HG03520 (cell line): ENCODE data around the gene TJAP1.

ENCODE experiments used
- ATAC-seq: cut with Tn5 transposase; IDR thresholded peaks from one replicate; pipeline ENCODE4 v1.9.1; 2021; ENCODE audit warnings: mild to moderate bottlenecking, moderate library complexity; ENCODE audit not compliant: unreplicated experiment

TJAP1 gene

DNA sequence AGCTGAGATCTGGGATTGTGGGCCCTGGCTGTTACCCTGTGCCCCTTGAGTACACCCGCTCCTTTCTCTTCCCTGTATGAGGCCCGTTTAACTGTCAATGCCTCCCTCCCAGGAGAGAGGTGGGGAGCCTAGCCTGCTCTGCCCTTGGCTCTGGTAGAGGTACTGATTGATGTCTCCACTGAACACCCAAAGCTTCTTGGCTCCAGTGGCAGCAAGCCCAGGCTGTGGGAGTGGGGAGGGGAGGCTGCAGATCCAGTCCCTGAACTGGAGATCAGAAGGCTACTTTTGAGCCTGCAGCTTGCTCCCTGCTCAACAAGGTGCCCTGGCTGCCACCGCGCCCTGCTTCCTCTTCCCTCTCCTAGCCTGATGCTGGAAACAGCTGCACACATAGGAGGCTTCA, 25.3 kb downstream of the TJAP1 start:
- no peak for ATAC-seq

DNA sequence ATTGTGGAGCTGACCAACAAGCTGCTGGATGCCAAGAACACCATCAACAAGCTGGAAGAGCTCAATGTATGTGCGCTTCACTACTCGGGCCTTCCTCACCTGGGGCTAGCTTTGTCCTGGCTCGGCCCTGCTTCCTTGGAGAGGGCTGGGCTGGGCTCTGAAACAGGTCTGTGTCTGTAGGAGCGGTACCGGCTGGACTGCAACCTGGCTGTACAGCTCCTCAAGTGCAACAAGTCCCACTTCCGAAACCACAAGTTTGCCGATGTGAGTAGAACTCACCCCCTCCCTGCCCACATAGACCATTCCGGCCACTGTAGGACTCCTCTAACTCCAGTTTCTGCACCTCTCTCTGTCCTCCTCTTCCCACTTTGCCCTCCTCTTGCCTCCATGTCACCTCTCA, 26.1 kb downstream of the TJAP1 start:
- no peak for ATAC-seq

DNA sequence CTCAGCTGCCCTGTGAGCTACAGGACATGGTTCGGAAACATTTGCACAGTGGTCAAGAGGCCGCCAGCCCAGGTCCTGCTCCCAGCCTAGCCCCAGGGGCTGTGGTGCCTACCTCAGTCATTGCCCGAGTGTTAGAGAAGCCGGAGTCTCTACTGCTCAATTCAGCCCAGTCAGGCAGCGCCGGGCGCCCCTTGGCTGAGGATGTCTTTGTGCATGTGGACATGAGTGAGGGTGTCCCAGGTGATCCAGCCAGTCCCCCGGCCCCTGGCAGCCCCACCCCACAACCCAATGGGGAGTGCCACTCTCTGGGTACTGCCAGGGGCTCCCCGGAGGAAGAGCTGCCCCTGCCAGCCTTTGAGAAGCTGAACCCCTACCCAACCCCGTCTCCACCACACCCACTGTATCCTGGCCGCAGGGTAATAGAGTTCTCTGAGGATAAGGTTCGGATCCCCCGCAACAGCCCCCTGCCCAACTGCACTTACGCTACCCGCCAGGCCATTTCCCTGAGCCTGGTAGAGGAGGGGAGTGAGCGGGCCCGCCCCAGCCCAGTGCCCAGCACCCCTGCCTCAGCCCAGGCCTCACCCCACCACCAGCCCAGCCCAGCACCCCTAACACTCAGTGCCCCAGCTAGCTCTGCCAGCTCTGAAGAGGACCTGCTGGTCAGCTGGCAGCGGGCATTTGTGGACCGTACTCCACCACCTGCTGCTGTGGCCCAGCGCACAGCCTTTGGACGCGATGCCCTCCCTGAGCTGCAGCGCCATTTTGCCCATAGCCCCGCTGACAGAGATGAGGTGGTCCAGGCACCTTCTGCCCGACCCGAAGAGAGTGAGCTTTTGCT, 27.6 kb downstream of the TJAP1 start:
- ATAC-seq, result no peak

DNA sequence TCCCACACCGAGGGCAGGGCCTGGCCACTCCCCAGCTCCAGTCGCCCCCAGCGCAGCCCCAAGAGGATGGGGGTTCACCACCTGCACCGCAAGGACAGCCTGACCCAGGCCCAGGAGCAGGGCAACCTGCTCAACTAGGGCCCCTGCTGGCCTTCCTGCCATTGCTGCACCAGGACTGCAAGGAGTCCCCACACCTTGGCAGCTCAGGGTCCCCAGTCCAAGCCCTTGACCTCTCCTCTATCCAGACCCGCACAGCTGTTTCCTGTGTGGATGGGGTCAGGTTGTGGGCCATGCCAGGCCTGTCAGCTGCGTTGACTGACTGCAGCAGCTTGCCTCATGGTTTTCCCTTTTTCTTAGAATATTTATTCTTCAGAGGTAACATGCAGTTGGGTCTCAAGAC, 28.3 kb downstream of the TJAP1 start:
- ATAC-seq, result no peak

DNA sequence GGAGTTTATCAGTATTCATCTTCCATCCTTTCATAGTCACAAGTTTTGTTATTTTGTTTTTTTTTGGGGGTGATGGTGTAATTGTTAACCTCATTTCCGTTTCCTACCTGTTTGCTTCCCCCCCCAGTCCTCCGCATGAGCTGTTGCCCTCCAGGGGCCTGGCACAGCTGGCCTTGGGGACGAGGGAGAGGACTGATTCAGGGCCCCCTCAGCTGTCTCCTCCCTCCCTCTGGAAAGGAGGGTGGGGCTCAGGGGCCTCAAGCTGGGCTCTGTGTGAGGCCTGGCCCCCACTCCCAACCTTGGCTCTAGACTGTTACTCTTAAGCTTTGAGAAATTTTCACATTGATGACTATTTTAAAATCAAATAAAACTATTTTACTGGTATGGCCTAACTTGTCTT, 28.8 kb downstream of the TJAP1 start:
- ATAC-seq, result no peak

DNA sequence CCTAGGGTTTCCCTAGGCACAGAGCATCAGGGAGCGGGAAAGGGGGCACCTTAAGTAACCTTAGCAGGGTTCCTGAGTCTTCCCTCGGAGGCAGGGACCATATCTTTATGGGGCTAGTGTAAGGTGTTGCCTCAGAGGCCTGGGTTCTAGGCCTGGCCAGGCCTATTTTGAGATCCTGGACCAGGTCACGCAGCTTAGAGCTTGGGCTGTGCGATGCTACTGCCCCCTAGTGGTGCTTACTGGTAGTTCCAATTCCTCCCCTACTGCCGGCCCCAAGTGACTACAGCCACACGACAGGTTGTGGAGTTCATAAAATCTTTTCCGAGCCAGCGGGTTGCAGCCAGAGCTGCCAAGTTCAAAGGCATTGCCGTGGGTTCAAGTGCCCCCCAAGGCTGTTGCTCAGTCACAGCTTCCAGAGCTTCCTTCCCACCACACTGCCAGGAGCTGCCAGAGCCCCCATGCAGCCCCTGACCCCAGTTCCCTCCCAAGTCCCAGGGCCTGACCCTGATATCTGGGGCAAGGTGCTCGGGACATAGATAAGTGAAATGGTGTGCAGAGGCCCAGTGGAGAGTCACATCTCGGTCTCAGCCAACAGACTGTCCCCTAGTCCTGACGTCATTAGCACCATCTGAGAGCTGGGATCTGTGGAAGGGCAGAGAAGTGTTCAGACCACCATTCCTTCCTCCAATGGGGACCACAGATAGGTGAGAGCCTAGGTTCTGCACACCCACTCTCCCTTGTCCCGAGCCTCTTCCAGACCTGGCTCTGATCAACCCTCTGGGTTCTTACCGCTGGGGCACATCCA, 29.5 kb downstream of the TJAP1 start:
- no peak for ATAC-seq

DNA sequence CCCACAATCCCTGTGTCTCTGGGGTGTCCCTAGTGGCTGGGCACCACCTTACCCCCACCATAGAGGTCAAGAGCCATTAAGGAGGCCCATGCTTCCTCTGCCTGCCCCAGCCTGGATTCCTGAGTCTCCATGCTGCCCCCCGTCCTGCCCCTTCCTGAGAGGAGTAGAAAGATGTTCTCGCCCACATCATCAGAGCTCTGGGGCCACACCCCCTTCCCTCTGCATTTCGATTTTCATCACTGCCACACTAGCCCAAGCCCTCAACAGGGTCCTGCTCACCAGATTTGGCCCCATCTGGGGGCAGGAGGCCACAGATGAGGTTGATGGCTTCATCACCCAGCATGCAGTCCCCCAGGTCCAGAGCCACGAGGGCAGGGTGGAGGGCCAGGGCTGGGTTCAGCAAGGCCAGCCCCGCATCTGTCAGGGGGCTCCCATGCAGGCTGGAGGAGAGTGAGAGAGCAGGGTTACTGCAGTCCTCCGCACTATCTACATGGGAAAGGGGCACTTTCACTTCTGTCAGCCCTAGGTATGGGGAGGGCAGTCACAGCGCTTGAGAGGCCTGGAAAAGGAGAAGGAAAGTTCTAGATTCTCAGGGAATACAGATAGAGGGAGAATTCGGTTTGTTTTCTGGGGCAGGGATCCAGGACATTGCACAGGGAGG, 31.2 kb downstream of the TJAP1 start:
- no peak for ATAC-seq

DNA sequence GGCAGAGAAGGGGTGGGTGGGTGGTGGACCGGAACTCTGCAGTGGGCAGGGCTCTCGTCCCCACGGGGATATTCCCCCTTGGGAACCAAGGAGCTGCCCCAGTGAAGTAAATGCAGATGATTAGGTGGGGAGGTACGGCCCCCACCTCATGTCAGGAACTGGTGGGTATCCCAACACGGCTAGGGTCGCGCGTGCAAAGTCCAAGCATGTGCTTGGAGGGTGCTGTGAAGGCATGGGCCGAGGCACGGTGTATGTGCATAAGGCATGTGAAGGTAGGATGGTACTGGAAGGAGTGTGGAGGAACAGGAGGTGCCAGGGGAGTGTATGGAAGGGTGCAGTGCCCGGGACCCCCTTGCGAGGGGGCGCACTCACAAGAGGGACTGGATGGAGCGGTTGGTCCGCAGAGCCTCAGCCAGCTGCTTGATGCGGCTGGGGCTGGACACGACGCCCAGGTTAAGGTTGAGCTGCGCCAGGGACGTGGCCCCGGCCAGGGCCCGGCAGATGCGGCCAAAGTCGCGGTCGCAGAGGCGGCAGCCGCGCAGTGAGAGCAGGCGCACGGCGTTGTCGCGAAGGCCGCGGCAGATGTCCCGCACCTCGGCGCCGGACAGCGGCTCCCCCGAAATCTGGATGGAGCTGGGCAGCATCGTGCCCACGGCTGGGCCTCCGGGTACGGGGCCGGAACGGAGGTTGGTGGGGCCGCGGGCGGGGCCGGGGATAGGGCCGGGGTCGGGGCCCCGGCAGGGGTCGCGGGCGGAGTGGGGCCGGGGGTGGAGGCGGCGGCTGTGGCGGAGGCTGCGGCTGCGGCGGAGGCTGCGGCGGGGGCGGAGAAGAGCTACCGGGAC, 32.0 kb downstream of the TJAP1 start:
- no peak for ATAC-seq

DNA sequence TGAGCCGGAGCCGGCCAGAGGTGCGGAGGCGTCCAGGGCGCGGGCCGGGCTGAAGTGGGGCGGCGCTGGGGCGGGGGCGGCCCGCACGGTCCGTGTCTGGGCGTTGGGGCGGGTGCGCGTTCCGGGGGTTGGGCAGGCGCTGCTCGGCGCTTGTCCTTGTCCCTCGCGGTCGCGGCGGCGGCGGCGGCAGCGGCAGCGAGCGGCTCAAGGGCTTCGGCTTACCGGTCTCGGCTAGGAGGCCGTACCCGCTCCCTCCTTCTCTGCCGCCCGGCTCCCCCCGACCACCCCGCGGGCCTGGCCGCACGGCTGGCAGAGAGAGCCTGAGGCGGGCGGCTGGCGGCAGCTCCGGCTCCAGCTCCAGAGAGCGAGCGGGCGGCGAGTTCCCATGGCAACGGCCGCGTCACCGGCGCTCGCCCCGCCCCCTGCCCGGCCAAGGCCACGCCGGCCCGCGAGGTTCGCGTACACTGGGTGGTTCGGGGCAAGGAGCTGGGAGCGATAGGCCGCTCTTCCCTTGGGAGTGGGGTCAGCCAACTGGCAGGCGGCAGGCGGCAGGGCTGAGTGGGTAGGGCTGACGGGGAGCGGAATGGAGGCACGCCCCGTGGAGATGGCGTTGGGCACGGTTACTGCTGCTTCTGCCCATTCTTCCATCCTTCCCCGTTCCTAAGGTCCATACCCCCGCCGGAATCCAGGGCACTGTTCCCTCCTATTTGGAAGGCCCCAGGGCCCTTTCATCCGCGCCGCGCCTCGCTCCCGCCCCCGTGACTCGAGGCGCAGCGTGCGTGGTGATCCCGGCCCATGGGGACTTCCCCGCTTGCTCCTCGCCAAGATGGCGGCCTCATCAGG, 32.8 kb downstream of the TJAP1 start, which contains the start of gene LRRC73:
TSS of gene LRRC73 (minus strand) at position 363 of the 843 bp plus-strand sequence. CDS start 561 bp downstream, outside the sequence.
- ATAC-seq, result no peak

DNA sequence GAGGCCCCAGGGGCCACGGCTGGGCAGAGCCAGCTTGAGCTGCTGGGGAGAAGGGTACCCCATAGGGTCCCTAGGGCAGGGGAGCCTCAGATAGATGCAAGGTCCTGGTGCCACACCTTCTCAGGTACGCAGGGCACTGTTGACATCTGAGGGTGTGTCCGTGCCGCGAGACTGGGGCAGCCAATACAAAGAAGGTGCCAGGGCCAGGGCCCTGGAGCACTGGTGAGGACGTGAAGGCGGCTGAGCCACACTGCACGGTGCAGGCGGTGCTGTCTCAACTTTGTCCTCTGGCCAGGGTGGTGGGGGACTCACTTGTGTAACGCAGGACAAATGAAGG, 33.4 kb downstream of the TJAP1 start:
- no peak for ATAC-seq

DNA sequence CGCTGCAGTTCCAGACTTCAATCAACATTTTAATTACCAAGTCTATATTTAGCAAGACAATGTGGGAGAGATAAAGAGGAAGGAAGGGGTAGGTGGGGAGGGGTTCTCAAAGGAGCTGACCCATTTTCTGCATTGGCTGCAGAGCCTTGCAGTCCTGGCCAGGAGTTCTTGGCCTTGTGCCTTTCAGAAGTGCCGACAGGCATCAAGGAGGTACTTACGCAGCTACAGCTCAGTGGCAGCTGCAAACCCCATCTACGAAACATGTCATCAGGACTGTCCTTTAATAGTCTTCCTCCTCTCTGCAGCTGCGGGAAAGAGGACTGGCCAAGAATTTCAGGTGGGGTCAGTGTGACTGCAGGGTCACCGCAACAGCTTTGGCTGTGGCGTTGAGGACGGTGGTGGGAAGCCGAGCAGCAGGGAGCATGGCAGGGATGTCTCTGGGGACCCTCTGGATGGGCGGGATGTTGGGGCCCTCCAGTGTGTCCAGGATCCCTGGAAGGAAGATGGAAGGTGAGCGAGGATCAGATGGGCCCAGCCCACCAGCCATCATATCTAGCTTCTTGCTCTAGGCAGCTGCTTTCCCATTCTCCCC, 34.5 kb downstream of the TJAP1 start:
- ATAC-seq, result no peak

DNA sequence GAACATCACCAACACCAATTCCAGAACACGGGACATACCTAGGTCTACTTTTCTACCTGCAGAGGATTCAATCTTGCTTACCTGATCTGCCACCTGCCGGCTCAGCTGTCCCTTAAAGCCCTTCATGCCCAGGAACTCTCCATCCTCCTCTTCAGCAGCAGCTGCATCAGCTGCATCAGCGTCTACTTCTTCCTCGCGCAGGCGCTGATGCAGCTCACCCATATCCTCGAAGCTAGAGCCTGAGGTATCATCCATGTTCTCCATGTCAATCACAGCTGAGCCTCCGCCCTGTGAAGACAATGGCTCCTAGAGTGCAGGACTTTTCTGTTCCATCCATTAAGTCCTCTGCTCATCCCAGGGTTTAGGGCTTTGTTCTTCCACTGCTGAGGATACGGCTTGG, 38.4 kb downstream of the TJAP1 start:
- no peak for ATAC-seq

DNA sequence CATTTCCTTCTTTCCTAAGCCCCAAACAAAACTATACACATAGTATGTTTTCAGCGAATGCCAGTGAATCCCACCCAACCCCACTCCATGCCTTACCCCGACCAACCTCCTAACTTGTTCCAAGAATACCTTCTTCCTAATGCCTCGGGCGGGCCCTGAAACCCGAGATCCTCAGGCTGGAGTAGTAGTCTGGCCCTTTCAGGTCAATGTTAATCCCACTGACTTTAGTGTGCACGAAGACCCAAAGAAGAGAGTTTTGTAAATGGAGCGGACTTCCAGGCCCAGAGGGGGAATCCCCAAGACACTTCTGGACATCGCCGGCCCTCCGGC, 39.0 kb downstream of the TJAP1 start:
- ATAC-seq, result no peak

DNA sequence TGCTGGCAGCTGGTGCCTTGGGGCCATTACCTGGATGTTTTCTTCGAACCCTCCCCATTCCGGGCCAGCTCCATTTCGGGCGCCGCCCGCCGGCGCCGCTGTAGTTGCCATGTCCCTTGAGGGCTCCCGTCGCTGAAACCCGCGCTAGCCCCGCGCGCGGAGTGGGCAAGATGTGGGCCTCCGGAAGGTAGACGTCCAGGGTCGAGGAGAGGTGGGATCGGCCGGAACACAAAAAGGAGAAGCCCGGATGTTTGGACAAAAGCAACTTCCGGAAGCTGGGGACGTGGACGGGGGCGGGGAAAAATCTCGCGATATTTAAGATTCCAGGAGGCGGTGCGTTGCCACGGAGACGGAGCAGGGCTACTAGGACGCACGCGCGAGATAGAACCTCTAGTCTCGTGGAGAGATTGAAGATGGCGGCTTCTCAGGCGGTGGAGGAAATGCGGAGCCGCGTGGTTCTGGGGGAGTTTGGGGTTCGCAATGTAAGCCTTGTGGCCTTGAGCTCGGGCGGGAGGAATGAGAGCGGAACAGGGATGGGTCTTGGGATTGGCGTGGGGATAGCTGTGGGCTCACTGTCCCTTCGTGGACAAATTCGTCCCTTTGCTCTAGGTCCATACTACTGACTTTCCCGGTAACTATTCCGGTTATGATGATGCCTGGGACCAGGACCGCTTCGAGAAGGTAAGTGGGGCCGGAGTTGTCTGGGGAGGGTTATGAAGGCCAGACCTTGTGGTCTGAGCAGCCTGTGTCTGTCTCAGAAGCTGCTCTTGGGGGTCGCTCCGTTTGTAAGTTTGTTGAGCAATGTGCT, 39.5 kb downstream of the TJAP1 start, which contains the start of the genes POLR1C and YIPF3:
TSS of gene POLR1C (plus strand) at position 393 of the 808 bp plus-strand sequence. CDS start at position 414, 21 bp downstream.
TSS of gene YIPF3 (minus strand) at position 230 of the 808 bp plus-strand sequence. CDS start at position 111, 119 bp downstream.
- peak; percentile 80 for ATAC-seq

DNA sequence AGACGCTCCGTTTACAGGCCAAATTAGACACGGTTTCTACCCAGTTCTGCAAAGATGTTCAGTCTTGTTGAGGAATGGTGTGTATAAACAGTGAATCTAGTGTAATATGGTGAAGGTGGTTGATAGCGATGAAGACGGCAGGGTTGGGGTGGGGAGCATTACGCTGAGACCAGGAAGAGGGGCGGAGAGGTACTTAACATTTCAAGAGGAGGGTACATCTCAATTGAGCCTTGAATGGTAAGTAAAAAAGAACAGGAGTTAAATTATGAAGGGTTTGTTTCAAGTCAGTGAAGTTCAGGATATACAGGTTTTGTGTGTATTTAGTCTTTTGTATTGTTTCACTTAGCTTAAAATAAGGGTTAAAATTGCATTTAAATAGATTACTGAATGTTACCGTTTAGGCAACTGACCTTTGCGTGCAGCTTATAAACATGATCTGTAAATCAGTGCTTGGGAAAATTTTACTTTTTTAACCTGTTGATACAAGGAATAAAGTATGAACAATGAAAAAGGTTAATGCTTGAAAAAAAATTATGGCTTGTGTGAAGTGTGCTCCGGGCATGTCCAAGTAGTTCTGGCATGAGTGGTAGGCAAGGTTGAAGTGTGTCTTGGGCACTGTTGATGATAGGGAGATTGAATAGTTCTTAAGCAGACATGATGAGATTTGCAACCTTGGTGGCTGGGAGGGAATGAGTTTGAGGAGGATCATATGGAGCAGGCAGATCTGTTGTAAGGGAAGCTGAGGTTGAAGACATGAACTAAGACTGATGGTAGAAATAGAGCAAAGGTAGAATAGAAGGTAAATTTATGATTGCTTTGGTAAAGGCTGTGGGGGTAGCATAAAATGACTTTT, 40.4 kb downstream of the TJAP1 start:
- ATAC-seq, result no peak

DNA sequence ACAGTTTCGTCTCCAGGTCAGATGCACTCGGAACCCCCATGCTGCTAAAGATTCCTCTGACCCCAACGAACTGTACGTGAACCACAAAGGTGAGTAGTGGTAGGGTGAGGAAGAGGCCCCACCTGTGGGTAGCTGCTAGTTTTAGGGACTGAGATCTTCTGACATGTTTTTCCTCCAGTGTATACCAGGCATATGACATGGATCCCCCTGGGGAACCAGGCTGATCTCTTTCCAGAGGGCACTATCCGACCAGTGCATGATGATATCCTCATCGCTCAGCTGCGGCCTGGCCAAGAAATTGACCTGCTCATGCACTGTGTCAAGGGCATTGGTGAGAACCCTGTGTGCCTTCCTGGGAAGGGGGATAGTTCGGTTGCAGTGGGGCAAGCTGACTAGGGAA, 42.7 kb downstream of the TJAP1 start:
- no peak for ATAC-seq

DNA sequence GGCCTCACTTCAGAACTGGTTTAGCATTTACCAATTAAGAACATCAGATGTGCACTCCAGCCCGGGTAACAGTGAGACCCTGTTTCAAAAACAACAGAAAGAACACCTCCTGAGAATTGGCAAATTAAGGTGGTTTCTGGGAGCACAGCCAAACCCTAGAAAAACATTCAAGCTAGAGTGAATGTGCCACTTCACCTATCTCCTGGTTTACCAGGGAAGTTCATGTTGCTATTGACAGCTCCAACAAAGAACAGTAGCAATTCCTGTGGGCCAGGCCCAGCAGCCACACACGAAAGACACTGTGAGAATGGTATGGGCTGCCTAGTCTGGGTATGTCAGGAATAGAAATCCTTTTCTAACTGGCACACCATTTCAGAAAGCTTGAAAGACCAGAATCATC, 44.5 kb downstream of the TJAP1 start:
- ATAC-seq, result no peak
